Endothelial cell of umbilical vein (primary cell): ENCODE data around the gene LBX2.

ENCODE experiments used
- MYC ChIP-seq: IDR thresholded peaks from one replicate; pipeline ENCODE4 v1.6.1; 2011; ENCODE audit warnings: mild to moderate bottlenecking, low read depth, low read length
- TF ChIP-seq, protein P1 (sequence below), 2 donors: IDR thresholded peaks; 1 replicate in 1 of 2; 2 replicates in 1 of 2; pipeline ENCODE4 v1.5.1; 2011; ENCODE audit warnings: low read length in 2 of 2, mild to moderate bottlenecking in 2 of 2, moderate library complexity in 2 of 2, control low read depth in 1 of 2, inconsistent platforms in 1 of 2, low read depth in 1 of 2; ENCODE audit not compliant: insufficient read depth in 1 of 2; ENCODE audit errors: extremely low read depth in 1 of 2
- TF ChIP-seq, protein P2 (sequence below): IDR thresholded peaks from 2 replicates; pipeline ENCODE4 v1.6.1; 2011; ENCODE audit not compliant: insufficient read depth, insufficient read length

DNA sequence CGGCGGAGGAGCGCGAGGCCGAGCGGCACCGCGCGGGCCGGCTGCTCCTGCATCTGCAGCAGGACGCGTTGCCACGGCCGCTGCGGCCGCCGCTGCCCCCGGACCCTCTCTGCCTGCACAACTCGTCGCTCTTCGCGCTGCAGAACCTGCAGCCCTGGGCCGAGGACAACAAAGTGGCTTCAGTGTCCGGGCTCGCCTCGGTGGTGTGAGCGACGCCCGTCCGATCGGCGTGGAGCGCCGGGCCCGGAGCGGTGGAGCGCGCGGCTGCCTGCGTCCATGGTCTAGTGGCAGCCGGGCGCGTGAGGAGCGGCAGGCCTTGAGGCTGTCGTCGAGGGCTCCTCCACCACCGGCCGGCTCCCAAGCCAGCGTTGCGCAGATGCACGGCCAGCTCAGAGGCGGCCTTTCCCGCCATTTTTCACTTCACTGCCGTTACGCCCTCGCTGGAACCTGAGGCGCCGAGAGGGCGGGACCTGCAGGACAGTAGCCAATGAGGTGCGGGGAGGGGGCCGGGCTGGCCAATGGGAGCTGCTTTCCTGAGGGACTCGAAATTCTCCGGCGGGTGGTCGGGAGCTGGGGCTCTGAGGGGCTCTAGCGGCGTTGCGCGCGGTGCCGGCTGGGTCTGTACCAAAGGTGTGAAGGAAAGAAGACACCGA, 16.7 kb upstream of the LBX2 start:
- TF ChIP-seq, protein P1, sequence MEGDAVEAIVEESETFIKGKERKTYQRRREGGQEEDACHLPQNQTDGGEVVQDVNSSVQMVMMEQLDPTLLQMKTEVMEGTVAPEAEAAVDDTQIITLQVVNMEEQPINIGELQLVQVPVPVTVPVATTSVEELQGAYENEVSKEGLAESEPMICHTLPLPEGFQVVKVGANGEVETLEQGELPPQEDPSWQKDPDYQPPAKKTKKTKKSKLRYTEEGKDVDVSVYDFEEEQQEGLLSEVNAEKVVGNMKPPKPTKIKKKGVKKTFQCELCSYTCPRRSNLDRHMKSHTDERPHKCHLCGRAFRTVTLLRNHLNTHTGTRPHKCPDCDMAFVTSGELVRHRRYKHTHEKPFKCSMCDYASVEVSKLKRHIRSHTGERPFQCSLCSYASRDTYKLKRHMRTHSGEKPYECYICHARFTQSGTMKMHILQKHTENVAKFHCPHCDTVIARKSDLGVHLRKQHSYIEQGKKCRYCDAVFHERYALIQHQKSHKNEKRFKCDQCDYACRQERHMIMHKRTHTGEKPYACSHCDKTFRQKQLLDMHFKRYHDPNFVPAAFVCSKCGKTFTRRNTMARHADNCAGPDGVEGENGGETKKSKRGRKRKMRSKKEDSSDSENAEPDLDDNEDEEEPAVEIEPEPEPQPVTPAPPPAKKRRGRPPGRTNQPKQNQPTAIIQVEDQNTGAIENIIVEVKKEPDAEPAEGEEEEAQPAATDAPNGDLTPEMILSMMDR (IDR thresholded peaks at IDR 0.05; ENCODE audit: extremely low read depth in 1 of 2, insufficient read depth in 1 of 2, low read depth in 1 of 2, low read length in 2 of 2): no peak
- TF ChIP-seq, protein P2, sequence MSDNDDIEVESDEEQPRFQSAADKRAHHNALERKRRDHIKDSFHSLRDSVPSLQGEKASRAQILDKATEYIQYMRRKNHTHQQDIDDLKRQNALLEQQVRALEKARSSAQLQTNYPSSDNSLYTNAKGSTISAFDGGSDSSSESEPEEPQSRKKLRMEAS: no peak
- no peak for TF ChIP-seq MYC
